HG02610 (cell line): ENCODE results near the gene AKT1S1.

ENCODE experiments used
- ATAC-seq: cut with Tn5 transposase; IDR thresholded peaks from one replicate; pipeline ENCODE4 v1.9.1; 2021; ENCODE audit warnings: mild to moderate bottlenecking, moderate library complexity; ENCODE audit not compliant: unreplicated experiment

Gene AKT1S1

GRCh38 chr19:49856574-49857021 lies 20.6 kb downstream of the AKT1S1 start:
- no peak for ATAC-seq

GRCh38 chr19:49855676-49856573 lies 21.2 kb downstream of the AKT1S1 start:
- no peak for ATAC-seq

GRCh38 chr19:49855277-49855675 lies 21.9 kb downstream of the AKT1S1 start:
- no peak for ATAC-seq

GRCh38 chr19:49854378-49855263 lies 22.5 kb downstream of the AKT1S1 start:
- ATAC-seq = no peak

GRCh38 chr19:49853852-49854377 lies 23.2 kb downstream of the AKT1S1 start:
- no peak for ATAC-seq

GRCh38 chr19:49852631-49853126 lies 24.5 kb downstream of the AKT1S1 start:
- no peak for ATAC-seq

- ATAC-seq = peak; percentile 3
Measured at GRCh38 chr19:49851456-49852259, 25.5 kb downstream of the AKT1S1 start.

GRCh38 chr19:49850487-49851342 lies 26.4 kb downstream of the AKT1S1 start, which contains the start of gene PTOV1:
PTOV1 (plus strand) TSS chr19:49851159.
- ATAC-seq = peak; percentile 55

GRCh38 chr19:49850221-49850486 lies 27.0 kb downstream of the AKT1S1 start:
- no peak for ATAC-seq

GRCh38 chr19:49849433-49850220 lies 27.5 kb downstream of the AKT1S1 start:
- ATAC-seq = no peak

- ATAC-seq = no peak
Measured at GRCh38 chr19:49848938-49849337, 28.2 kb downstream of the AKT1S1 start.

- ATAC-seq = no peak
Measured at GRCh38 chr19:49847731-49848696, 29.1 kb downstream of the AKT1S1 start.

- no peak for ATAC-seq
Measured at GRCh38 chr19:49846408-49846807, 30.7 kb downstream of the AKT1S1 start.

GRCh38 chr19:49845414-49845813 lies 31.7 kb downstream of the AKT1S1 start:
- ATAC-seq = no peak

GRCh38 chr19:49844138-49845095 lies 32.7 kb downstream of the AKT1S1 start:
- no peak for ATAC-seq

- ATAC-seq = no peak
Measured at GRCh38 chr19:49843265-49843664, 33.9 kb downstream of the AKT1S1 start.
